HepG2 (cell line): ENCODE measurements around the gene UBASH3A. TPM values are rescaled to one million over a fixed set of nuclear protein-coding genes. Genes with fewer than 3 reads are reported as not detected.

Experiments used
- ATAC-seq: fragments of 200-7000 bp; cut with Tn5 transposase; 3 replicates; pipeline ENCODE4 v1.9.1; 2020; ENCODE audit warnings: mild to moderate bottlenecking, moderate library complexity
- BruUV-seq: library from RNA; stranded (reverse); fragments of 400-500 nt; replicated peaks from 2 replicates; lab custom pipeline; 2021; lab: Mats Ljungman, UMichigan
- CTCF ChIA-PET: fragments of 300-600 bp; formaldehyde crosslinking; extraction: SDS; loops from one replicate; lab custom pipeline; 2021; ENCODE audit warnings: low total read pairs, inconsistent platforms, low intra/inter-chr PET ratio; lab: Yijun Ruan, JAX
- POLR2A ChIA-PET: fragments of 350-600 bp; sonication (Branson Sonifier 250); formaldehyde crosslinking; loops from one replicate; lab custom pipeline; 2020; ENCODE audit warnings: antibody characterized with exemption, inconsistent platforms; lab: Yijun Ruan, JAX
- DNase-seq: peaks from one replicate; pipeline ENCODE4 v3.0.0-alpha.2; 2015; ENCODE audit warnings: low spot score
- FAIRE-seq: peaks from 3 replicates; lab custom pipeline; 2011; peaks lifted over from hg19 to GRCh38; lab: Jason Lieb, UNC
- H2AFZ ChIP-seq: one replicate; pipeline ENCODE4 v1.6.1; 2011; ENCODE audit warnings: low read length, inconsistent platforms
- H3K27ac ChIP-seq: fragments of 300-600 bp; 3 replicates; pipeline ENCODE4 v1.8.0; 2011; ENCODE audit warnings: mixed run types, mild to moderate bottlenecking, mixed read lengths, low read length, inconsistent platforms; ENCODE audit not compliant: insufficient read depth; ENCODE audit errors: extremely low read length
- H3K27me3 ChIP-seq, 2 experiments: fragments of 200-600 bp in 1 of 2; 2 replicates in 1 of 2; 3 replicates in 1 of 2; pipeline versions ENCODE4 v1.6.0 to v1.8.0; 2011; ENCODE audit warnings: low read length in 2 of 2, mild to moderate bottlenecking in 2 of 2, moderate library complexity in 2 of 2, inconsistent platforms in 1 of 2; ENCODE audit not compliant: insufficient read depth in 2 of 2, control insufficient read depth in 1 of 2
- H3K36me3 ChIP-seq, 2 experiments: fragments of 200-600 bp in 1 of 2; replicated peaks in 1 of 2; 2 replicates in 1 of 2; 3 replicates in 1 of 2; pipeline versions ENCODE4 v1.5.1 to v1.8.0; 2011; ENCODE audit warnings: low read length in 2 of 2, inconsistent platforms in 1 of 2; ENCODE audit not compliant: insufficient read depth in 2 of 2, control insufficient read depth in 1 of 2
- H3K4me1 ChIP-seq: 2 replicates; pipeline ENCODE4 v1.5.1; 2012; ENCODE audit warnings: low read length, inconsistent platforms; ENCODE audit not compliant: insufficient read depth
- H3K4me2 ChIP-seq: 2 replicates; pipeline ENCODE4 v1.6.0; 2011; ENCODE audit warnings: low read depth, low read length, inconsistent platforms
- H3K4me3 ChIP-seq, 3 experiments: fragments of 200-600 bp in 1 of 3; sonication (generic), shearing (Covaris generic) in 1 of 3; replicated peaks in 1 of 3; 2 replicates each; pipeline ENCODE4 v1.5.1; 2011 to 2016; ENCODE audit warnings: low read length in 3 of 3, inconsistent platforms in 2 of 3, low read depth in 2 of 3, mild to moderate bottlenecking in 2 of 3, control low read depth in 1 of 3, mixed read lengths in 1 of 3; ENCODE audit not compliant: insufficient read depth in 1 of 3
- H3K79me2 ChIP-seq: one replicate; pipeline ENCODE4 v1.6.1; 2011; ENCODE audit warnings: low read length, inconsistent platforms; ENCODE audit not compliant: insufficient read depth
- H3K9ac ChIP-seq: 2 replicates; pipeline ENCODE4 v1.6.0; 2011; ENCODE audit warnings: mild to moderate bottlenecking, low read depth, low read length, inconsistent platforms; ENCODE audit not compliant: insufficient read depth
- H3K9me3 ChIP-seq: 2 replicates; pipeline ENCODE4 v1.5.1; 2012; ENCODE audit warnings: mild to moderate bottlenecking, low read length
- H4K20me1 ChIP-seq: 2 replicates; pipeline ENCODE4 v1.6.0; 2011; ENCODE audit warnings: inconsistent platforms, mild to moderate bottlenecking, low read length, moderate library complexity; ENCODE audit not compliant: insufficient read depth
- CBX5 ChIP-seq: sonication (generic); formaldehyde crosslinking; IDR thresholded peaks from 2 replicates; pipeline ENCODE4 v1.4.0; 2020; ENCODE audit warnings: missing genetic modification reagents, borderline replicate concordance
- CENPT ChIP-seq: sonication (generic); formaldehyde crosslinking; IDR thresholded peaks from 2 replicates; pipeline ENCODE4 v1.8.0; 2022; ENCODE audit warnings: low read depth, mild to moderate bottlenecking, moderate library complexity, missing genetic modification reagents
- E2F5 ChIP-seq: sonication (generic); formaldehyde crosslinking; conservative IDR thresholded peaks from 2 replicates; pipeline ENCODE4 v1.4.0; 2020; ENCODE audit warnings: missing genetic modification reagents
- FOXJ3 ChIP-seq: sonication (generic); formaldehyde crosslinking; IDR thresholded peaks from 2 replicates; pipeline ENCODE4 v1.4.0; 2020; ENCODE audit warnings: missing genetic modification reagents, mild to moderate bottlenecking, borderline replicate concordance
- FOXO4 ChIP-seq: sonication (generic); formaldehyde crosslinking; conservative IDR thresholded peaks from 2 replicates; pipeline ENCODE4 v1.8.1; 2023; ENCODE audit warnings: missing genetic modification reagents
- HNF4G ChIP-seq, 2 experiments: sonication (generic) in 1 of 2; formaldehyde crosslinking in 1 of 2; IDR thresholded peaks; 2 replicates each; pipeline versions ENCODE4 v1.4.0 to v1.6.1; 2011 to 2020; ENCODE audit warnings: borderline replicate concordance in 2 of 2, low read depth in 2 of 2, mild to moderate bottlenecking in 2 of 2, low read length in 1 of 2, missing genetic modification reagents in 1 of 2, moderate library complexity in 1 of 2
- JUN ChIP-seq: sonication (generic); formaldehyde crosslinking; IDR thresholded peaks from 2 replicates; pipeline ENCODE4 v1.4.0; 2020; ENCODE audit warnings: mild to moderate bottlenecking, missing genetic modification reagents
- KLF9 ChIP-seq: IDR thresholded peaks from 2 replicates; pipeline ENCODE4 v1.6.1; 2016; ENCODE audit warnings: low read depth
- SAP130 ChIP-seq: IDR thresholded peaks from 2 replicates; pipeline ENCODE4 v1.6.1; 2016; ENCODE audit warnings: low read depth
- TCF7L2 ChIP-seq: IDR thresholded peaks from 2 replicates; pipeline ENCODE4 v1.6.1; 2011; ENCODE audit warnings: mild to moderate bottlenecking, low read depth, low read length, moderate library complexity
- THAP8 ChIP-seq: sonication (generic); formaldehyde crosslinking; IDR thresholded peaks from 2 replicates; pipeline ENCODE4 v1.5.1; 2020; ENCODE audit warnings: missing genetic modification reagents, mild to moderate bottlenecking, borderline replicate concordance
- ZIK1 ChIP-seq: sonication (generic); formaldehyde crosslinking; IDR thresholded peaks from 2 replicates; pipeline ENCODE4 v1.5.0; 2020; ENCODE audit warnings: mild to moderate bottlenecking, low read depth, missing genetic modification reagents, borderline replicate concordance
- ZMYM3 ChIP-seq: sonication (generic); formaldehyde crosslinking; IDR thresholded peaks from 2 replicates; pipeline ENCODE4 v1.5.1; 2020; ENCODE audit warnings: mild to moderate bottlenecking, missing genetic modification reagents
- ZNF256 ChIP-seq: sonication (generic); formaldehyde crosslinking; conservative IDR thresholded peaks from 2 replicates; pipeline ENCODE4 v1.4.0; 2020; ENCODE audit warnings: missing genetic modification reagents
- ZNF280D ChIP-seq: sonication (generic); formaldehyde crosslinking; IDR thresholded peaks from 2 replicates; pipeline ENCODE4 v1.5.1; 2020; ENCODE audit warnings: mild to moderate bottlenecking, missing genetic modification reagents
- ZSCAN21 ChIP-seq: sonication (generic); formaldehyde crosslinking; IDR thresholded peaks from 2 replicates; pipeline ENCODE4 v1.8.0; 2022; ENCODE audit warnings: mild to moderate bottlenecking, missing genetic modification reagents, moderate library complexity, borderline replicate concordance
- WGBS: methylation state at CpG from one replicate; pipeline ENCODE4 v1.1.6; 2017; ENCODE audit warnings: low lambda C conversion rate; 5-methylcytosine and 5-hydroxymethylcytosine counted together
- in situ Hi-C: cut with HindIII; loops from 2 replicates; pipeline ENCODE4 v1.10.0; 2017; ENCODE audit warnings: low pct_unique_long_range_greater_than_20kb; ENCODE audit not compliant: extremely low pct_ligation_motif_present
- intact Hi-C: fragments of 100-400 bp; cut with micrococcal nuclease; formaldehyde crosslinking; loops from one replicate; pipeline ENCODE4 v1.10.0; 2022; ENCODE audit not compliant: unreplicated experiment
- polyA plus RNA-seq, 8 experiments: library from polyadenylated mRNA; depleted of rRNA in 3 of 8; stranded (reverse) in 7 of 8; unstranded in 1 of 8; fragments of >200 nt; fragmentation: Illumina TruSeq in 4 of 8; extraction: Trizol in 4 of 8; gene quantifications; 2 replicates each; pipeline versions ENCODE4 v1.2.1 to v1.2.3, GENCODE V29; 2011 to 2016; ENCODE audit warnings: low read depth in 4 of 8, missing spikeins in 1 of 8, mixed read lengths in 1 of 8; ENCODE audit not compliant: insufficient read depth in 1 of 8
- total RNA-seq, 5 experiments: library from RNA; depleted of rRNA; stranded (reverse); fragments of >200 nt; fragmentation: Illumina TruSeq; extraction: Trizol; gene quantifications; 2 replicates each; pipeline ENCODE4 v1.2.3, GENCODE V29; 2016; ENCODE audit warnings: low read depth in 1 of 5

UBASH3A gene
- total and polyA plus RNA-seq, 2 of the 13 experiments (the other 11 are each of a cell fraction or from before 2014, with no cell fraction given): not detected

- Histone ChIP-seq H3K9me3 (no peaks in the 10 kb centered on the region), H2AFZ (no peak overlapping the region), H3K4me3 (no peak overlapping the region), H3K79me2 (no peaks in the 10 kb centered on the region), H3K36me3 (no peaks in the 10 kb centered on the region), H3K27me3 (no peaks in the 10 kb centered on the region; a peak in 1 of 5 replicates), H3K4me2 (no peak overlapping the region), H3K27ac (no peak overlapping the region), H4K20me1 (no peaks in the 10 kb centered on the region), H3K4me1 (peaks cover 42% of the 10 kb centered on the region), H3K9ac (no peak overlapping the region)
- WGBS: 77% methylated on average over 11 of the region's 11 CpGs
- no peak for ATAC-seq
- TF ChIP-seq FOXO4 (CRISPR knock-in tag) (no peak), CBX5 (CRISPR knock-in tag) (no peak), CENPT (CRISPR knock-in tag) (no peak), ZNF256 (no peak), ZMYM3 (no peak), E2F5 (CRISPR knock-in tag) (no peak), ZIK1 (CRISPR knock-in tag) (no peak), ZNF280D (no peak), ZSCAN21 (no peak), HNF4G (IDR thresholded peaks at IDR 0.05; ENCODE audit: borderline replicate concordance, low read depth, low read length) (no peak), HNF4G (CRISPR knock-in tag; IDR thresholded peaks at IDR 0.05; ENCODE audit: borderline replicate concordance, low read depth) (no peak), KLF9 (no peak), JUN (CRISPR knock-in tag) (no peak), SAP130 (CRISPR knock-in tag) (no peak), THAP8 (CRISPR knock-in tag) (no peak), FOXJ3 (CRISPR knock-in tag) (no peak), TCF7L2 (no peak)
- CTCF ChIA-PET: no interaction called here
- in situ Hi-C loops (no loop called here), intact Hi-C loops (no loop called here)
- FAIRE-seq: no peak
- DNase-seq: no peak
- no TSS peak for BruUV-seq
- POLR2A ChIA-PET: no interaction called here
Measured at GRCh38 chr21:42395302-42395701, 8.4 kb upstream of the UBASH3A start.
